Stimulated activated naive CD8-positive, alpha-beta T cell treated with anti-CD3 and anti-CD28 coated beads, Interleukin-15, Interleukin-2, amounts not matched to agents 100 ng/mL and 50 ng/mL, for 24 hours (primary cell): Measurements from ENCODE around the gene NECTIN4.
"Not testable (repeated sequence)": the region's sequence is repeated elsewhere in the genome, so short reads cannot be mapped to it uniquely, and the experiment has no call there.

Source experiments
- H3K27ac Mint-ChIP-seq: one replicate; pipeline ENCODE4 v1.8.0; 2021; ENCODE audit warnings: mild to moderate bottlenecking, mixed read lengths
- H3K27me3 Mint-ChIP-seq: one replicate; pipeline ENCODE4 v1.8.0; 2021; ENCODE audit warnings: mixed read lengths
- H3K36me3 Mint-ChIP-seq: one replicate; pipeline ENCODE4 v1.8.0; 2021; ENCODE audit warnings: low read depth, mixed read lengths
- H3K4me1 Mint-ChIP-seq: one replicate; pipeline ENCODE4 v1.8.0; 2021; ENCODE audit warnings: low read depth, mixed read lengths
- H3K4me3 Mint-ChIP-seq: one replicate; pipeline ENCODE4 v1.8.0; 2021; ENCODE audit warnings: mild to moderate bottlenecking, mixed read lengths
- H3K9me3 Mint-ChIP-seq: one replicate; pipeline ENCODE4 v1.8.0; 2021; ENCODE audit warnings: mixed read lengths

NECTIN4 gene

DNA sequence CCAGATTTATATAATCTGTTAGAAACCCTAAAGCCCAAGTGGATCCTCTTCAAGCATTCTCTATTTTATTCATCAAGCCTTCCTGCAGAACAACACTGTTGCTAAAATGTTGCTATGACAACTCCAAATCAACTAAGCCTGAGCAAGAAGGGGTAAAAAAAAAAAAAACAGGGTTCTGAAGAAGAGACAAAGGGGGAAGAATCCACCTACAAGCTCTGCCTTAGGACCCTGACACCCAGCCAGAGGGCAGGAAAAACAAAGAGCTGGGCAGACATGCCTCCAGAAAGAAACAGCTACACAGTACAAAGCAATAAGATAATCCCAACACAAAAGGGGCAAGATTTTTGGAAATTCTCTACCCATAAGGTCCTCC, 44.8 kb downstream of the NECTIN4 start:
- Mint-ChIP-seq H3K4me3 (peak overlapping the region; percentile 88), H3K9me3 (no peaks in the 10 kb centered on the region), H3K27ac (peak overlapping the region; percentile 96), H3K4me1 (peaks cover 51% of the 10 kb centered on the region), H3K27me3 (no peaks in the 10 kb centered on the region), H3K36me3 (peaks cover 65% of the 10 kb centered on the region)

DNA sequence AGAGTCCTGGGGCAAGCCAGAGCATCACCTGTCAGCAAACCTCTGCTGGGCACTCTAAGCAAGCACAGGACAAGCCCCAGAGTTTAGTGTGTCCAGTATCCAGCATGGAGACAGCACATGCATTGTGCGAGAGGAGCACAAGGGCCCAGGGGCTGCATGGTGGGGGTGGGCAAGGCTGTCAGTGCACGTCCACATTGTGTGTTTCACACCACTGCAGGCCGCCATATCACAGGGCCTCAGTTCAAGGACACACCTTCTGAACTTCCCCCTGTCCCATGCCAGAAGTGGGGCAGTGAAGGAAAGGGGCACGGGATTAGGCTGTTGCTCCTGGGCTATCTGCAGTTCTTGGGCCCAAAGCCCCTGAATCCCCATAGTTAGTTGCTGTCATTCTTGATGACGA, 49.8 kb downstream of the NECTIN4 start:
- Mint-ChIP-seq H3K9me3 (no peaks in the 10 kb centered on the region), H3K4me1 (peaks cover 63% of the 10 kb centered on the region), H3K4me3 (peak overlapping the region; percentile 88), H3K27me3 (no peaks in the 10 kb centered on the region), H3K27ac (peak overlapping the region; percentile 86), H3K36me3 (peaks cover 49% of the 10 kb centered on the region)

DNA sequence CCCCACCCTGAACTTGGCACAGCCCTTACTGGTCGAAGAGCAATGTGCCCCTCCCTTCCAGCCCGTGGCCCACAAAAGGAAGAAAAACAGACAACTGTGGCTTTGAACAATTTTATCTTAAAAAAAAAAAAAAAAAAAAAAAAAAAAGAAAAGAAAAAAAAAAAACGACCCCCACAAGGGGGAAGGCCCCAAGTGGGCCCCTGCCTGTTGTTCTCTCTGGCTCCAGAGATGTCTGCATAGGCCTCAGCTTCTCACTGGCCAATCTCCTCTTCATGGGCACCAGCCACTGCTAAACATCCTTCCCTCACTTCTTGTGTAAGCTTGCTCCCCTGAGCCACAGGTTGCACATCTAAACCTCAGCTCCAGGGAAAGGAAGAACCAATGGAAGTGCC, 50.2 kb downstream of the NECTIN4 start:
- H3K9me3 Mint-ChIP-seq, result no peaks in the 10 kb centered on the region
- H3K4me3 Mint-ChIP-seq, result peak overlapping the region; percentile 88
- peaks cover 49% of the 10 kb centered on the region for H3K36me3 Mint-ChIP-seq
- H3K27ac Mint-ChIP-seq, result peak overlapping the region; percentile 89
- H3K27me3 Mint-ChIP-seq, result no peaks in the 10 kb centered on the region
- H3K4me1 Mint-ChIP-seq, result peaks cover 62% of the 10 kb centered on the region

DNA sequence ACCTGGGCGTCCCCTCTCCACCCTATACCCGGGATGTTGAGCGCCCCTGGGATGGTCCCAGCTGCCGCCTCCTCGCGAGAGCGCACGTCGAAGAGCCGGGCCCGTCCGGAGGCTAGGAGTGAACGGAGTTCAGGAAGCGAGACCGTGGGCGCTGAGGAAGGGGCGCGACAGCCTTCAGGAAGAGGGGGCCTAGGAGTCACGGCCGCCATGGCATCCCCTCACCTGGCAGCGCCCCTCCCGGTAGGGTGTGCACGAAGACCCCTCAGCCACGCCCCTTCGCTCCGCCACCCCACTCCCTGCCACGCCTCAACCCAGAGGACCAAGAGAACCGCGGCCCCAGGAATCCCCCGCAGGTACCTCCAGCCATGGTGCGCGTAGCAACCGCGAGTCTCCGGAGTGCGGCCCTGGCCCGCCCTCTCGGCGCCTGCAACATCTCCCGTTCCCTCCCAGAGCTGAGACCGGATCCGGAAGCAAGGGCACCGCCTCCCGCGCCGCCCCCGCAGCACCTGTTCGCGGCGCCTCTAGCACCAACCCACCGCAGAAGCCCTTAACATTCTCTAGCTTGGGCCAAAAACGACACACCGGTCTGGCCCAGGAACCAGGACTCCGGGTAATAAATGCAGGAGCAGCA, 50.7 kb downstream of the NECTIN4 start, which contains the start of gene TSTD1:
Gene TSTD1 (minus strand): TSS at position 442 of the 631 bp plus-strand sequence. CDS start 75 bp downstream, at position 367.
- Mint-ChIP-seq H3K27me3 (no peaks in the 10 kb centered on the region), H3K4me3 (peak within 1 kb of the TSS; percentile 88), H3K36me3 (peaks cover 49% of the 10 kb centered on the region), H3K27ac (peak within 1 kb of the TSS; percentile 89), H3K4me1 (peaks cover 64% of the 10 kb centered on the region), H3K9me3 (no peaks in the 10 kb centered on the region)

DNA sequence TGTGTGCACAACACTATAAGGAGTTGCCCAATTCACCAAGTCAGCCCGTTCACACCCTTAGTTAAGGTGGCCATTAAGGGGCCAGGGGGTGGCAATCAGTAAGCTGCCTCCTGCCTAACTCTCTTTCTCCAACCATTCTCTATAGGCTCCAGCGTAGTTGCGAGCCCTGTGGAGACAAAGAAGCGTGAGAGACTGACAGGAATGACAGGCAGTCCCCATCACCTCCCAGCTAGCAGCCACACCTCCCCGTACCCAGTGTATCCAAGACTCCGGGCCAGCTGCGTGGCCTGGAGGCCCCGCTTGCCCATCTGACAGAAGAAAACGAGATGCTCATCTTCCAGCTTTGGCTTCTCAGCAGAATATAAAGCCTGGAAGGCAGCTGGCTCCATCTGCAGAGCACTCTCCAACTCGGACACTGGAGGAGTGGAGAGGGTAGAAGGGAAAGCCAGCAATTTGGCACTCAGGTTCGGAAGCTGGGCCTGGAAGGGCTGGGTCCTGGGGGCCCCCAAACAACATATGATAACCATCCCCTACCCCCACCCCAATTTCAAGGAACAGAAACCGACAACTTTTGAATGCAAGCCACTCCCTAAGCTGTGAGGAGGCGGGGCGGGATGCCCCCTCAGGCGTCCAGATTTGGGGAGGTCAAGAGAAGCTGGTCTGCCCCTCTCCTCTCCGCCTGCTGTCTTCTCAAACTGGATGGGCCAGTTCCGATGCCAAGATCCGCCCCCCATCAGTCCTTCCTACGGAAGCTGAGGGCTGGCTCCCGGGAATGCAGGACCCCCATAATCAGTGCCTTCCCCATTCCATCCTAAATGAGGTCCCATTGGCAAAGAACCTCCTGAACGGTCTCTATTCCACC, 51.5 kb downstream of the NECTIN4 start:
- Mint-ChIP-seq H3K9me3 (no peaks in the 10 kb centered on the region), H3K36me3 (peaks cover 50% of the 10 kb centered on the region), H3K27me3 (no peaks in the 10 kb centered on the region), H3K27ac (peak overlapping the region; percentile 89), H3K4me1 (peaks cover 72% of the 10 kb centered on the region), H3K4me3 (peak overlapping the region; percentile 88)

DNA sequence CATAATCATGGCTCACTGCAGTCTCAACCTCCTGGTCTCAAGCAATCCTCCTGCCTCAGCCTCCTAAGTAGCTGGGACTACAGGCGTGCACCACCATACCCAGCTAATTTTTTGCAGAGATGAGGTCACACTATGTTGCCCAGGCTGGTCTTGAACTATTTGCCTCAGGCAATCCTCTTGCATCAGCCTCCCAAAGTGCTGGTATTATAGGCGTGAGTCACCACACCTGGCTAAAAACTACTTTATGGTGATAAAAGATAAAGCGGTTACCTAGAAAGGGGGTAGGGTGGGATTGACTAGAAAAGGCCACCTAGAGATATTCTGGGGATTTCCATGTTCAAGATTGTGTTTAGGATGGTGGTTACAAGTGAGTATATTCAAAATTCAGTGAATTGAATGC, 55.6 kb downstream of the NECTIN4 start:
- no peaks in the 10 kb centered on the region for H3K9me3 Mint-ChIP-seq
- peaks cover 34% of the 10 kb centered on the region for H3K36me3 Mint-ChIP-seq
- no peak overlapping the region for H3K4me3 Mint-ChIP-seq
- peak overlapping the region; percentile 49 for H3K27ac Mint-ChIP-seq
- no peaks in the 10 kb centered on the region for H3K27me3 Mint-ChIP-seq
- peaks cover 65% of the 10 kb centered on the region for H3K4me1 Mint-ChIP-seq

DNA sequence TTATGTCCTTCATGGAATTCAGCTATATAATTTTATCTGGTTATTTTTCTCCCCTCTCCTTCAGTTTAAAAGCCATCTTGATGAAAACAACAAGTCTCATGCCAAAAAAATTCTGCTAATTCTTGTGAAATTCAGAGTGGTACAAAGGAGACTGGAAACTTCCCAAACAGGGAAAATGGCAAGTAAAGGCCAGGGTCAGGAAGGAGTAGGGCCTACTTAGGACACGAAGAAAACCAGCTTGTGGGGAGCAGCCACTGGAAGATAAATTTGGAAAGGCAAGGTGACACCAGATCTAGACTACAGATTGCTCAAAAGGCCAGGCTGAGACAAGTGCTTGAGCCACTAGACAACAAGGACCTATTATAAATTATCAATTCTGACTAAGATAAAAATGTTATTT, 56.9 kb downstream of the NECTIN4 start:
- Mint-ChIP-seq H3K9me3 (no peaks in the 10 kb centered on the region), H3K4me3 (peak overlapping the region; percentile 50), H3K36me3 (peaks cover 40% of the 10 kb centered on the region)

DNA sequence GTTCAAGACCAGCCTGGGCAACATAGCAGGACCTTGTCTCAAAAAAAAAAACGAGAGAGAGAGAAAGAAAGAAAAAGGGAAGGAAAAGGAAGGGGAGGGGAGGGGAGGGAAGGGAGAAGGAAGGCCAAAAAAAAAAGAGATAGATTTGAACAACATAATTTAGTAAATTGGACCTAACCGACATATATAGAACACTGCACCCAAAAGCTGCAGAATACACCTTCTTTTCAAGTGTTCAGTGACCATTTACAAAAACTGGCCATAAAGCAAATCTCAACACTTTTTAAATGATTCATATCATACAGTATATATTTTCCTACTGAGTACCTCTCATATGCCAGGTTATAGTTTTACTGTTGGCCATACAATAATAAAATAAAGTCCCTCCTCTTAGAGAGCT, 57.5 kb downstream of the NECTIN4 start:
- Mint-ChIP-seq H3K4me3 (no peak overlapping the region), H3K4me1 (peaks cover 55% of the 10 kb centered on the region), H3K27me3 (no peaks in the 10 kb centered on the region), H3K9me3 (peaks cover 4% of the 10 kb centered on the region), H3K27ac (no peak overlapping the region), H3K36me3 (peaks cover 42% of the 10 kb centered on the region)

More for the DNA sequence above, 56.9 kb downstream of the NECTIN4 start:
- Mint-ChIP-seq H3K27ac (peak overlapping the region; percentile 81), H3K27me3 (no peaks in the 10 kb centered on the region), H3K4me1 (peaks cover 55% of the 10 kb centered on the region)

DNA sequence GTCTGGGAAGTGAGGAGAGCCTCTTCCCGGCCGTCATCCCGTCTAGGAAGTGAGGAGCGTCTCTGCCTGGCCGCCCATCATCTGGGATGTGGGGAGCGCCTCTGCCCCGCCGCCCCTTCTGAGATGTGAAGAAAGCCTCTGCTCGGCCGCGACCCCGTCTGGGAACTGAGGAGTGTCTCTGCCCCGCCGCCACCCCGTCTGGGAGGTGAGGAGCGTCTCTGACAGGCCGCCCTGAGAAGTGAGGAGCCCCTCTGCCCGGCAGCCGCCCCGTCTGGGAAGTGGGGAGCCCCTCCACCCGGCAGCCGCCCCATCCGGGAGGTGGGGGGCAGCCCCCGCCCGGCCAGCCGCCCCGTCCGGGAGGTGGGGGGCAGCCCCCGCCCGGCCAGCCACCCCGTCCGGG, 59.9 kb downstream of the NECTIN4 start:
- Mint-ChIP-seq H3K4me1 (peaks cover 40% of the 10 kb centered on the region), H3K36me3 (peaks cover 41% of the 10 kb centered on the region)
- H3K9me3 Mint-ChIP-seq, H3K27me3 Mint-ChIP-seq, H3K4me3 Mint-ChIP-seq, H3K27ac Mint-ChIP-seq: not testable (repeated sequence)

DNA sequence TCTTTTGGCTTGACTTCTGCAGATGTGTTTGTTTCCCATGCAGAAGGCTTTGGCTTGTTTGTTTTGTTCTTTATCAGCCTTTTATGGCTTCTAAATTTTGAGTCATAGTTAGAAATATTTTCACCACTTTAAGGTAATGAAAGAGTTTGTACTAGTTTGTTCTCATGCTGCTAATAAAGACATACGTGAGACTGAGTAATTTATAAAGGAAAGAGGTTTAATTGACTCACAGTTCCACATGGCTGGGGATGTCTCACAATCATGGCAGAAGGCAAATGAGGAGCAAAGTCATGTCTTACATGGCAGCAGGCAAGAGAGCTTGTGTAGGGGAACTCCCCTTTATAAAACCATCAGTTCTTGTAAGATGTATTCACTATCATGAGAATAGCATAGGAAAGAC, 62.4 kb downstream of the NECTIN4 start:
- H3K27me3 Mint-ChIP-seq, H3K9me3 Mint-ChIP-seq, H3K4me3 Mint-ChIP-seq: not testable (repeated sequence)
- H3K4me1 Mint-ChIP-seq, result peaks cover 22% of the 10 kb centered on the region
- peaks cover 36% of the 10 kb centered on the region for H3K36me3 Mint-ChIP-seq
- H3K27ac Mint-ChIP-seq, result peak overlapping the region; percentile 50

DNA sequence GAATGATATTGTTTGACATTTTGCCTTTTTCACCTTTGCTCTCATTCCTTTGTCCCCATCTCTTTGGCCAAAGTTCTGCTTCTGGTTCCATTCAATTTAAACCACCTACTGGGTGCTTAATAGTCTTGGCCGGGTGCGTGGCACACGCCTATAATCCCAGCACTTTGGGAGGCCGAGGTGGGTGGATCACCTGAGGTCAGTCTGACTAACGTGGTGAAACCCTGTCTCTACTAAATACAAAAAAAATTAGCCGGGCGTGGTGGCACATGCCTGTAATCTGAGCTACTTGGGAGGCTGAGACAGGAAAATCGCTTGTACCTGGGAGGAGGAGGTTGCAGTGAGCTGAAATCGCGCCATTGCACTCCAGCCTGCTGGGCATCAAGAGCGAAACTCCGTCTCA, 66.9 kb downstream of the NECTIN4 start:
- H3K27me3 Mint-ChIP-seq, H3K4me3 Mint-ChIP-seq, H3K9me3 Mint-ChIP-seq, H3K27ac Mint-ChIP-seq: not testable (repeated sequence)
- Mint-ChIP-seq H3K36me3 (peaks cover 17% of the 10 kb centered on the region), H3K4me1 (peaks cover 55% of the 10 kb centered on the region)

DNA sequence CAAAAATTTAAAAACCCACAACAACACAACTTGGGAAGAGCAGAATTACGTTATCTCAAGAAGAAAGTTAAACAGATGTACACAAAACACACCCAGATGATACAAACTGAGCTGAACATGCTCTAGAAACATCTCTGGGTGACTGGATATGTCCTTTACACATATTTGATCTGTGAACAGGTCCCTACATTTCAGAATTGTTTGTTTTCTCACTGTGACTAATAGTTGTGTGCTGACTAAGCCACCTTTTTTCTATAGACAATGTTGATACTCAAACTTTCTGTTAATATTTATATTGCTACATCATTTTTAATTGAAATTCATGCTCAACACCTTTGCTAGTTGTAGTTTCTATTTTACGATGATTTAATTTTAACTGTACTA, 67.4 kb downstream of the NECTIN4 start:
- Mint-ChIP-seq H3K4me3 (peak overlapping the region; percentile 88), H3K27ac (no peak overlapping the region), H3K36me3 (peaks cover 12% of the 10 kb centered on the region), H3K27me3 (no peaks in the 10 kb centered on the region), H3K9me3 (peaks cover 3% of the 10 kb centered on the region), H3K4me1 (peaks cover 53% of the 10 kb centered on the region)

DNA sequence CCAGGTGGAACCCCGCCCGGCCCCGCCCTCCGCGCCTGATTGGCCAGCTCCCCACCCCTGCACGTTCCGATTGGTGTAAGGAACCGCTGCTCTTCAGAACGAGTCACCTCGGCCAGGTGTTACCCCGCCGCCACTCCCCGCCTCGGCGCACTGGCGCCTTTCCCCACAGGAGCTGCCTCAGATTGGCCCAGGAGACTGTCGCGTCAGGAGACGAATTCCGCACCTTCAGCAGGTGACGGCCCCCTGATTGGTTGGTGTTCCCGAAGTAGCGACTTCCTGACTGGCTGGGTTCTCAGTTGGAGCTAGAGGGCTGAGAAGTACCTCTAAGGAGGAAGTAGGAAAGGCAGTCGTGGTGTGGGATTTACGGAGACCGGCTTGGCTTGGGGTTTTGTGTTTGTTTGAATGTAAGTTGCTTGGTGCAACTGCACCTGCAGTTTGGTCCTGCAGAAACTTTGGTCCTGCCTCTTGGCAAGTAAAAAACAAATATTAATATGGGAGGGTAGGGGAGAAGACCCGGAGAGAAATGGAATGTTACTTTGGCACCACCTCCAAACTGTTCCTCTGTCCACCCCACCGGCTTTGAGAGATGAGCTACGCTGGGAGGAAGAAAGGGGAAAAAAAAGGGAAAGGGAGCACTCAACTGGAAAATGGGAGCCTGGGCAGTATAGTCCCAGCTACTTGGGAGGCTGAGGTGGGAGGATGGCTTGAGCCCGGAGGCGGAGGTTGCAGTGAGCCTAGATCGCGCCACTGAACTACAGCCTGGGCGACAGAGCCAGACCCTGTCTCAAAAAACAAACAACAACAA, 68.0 kb downstream of the NECTIN4 start:
- H3K9me3 Mint-ChIP-seq, result no peaks in the 10 kb centered on the region
- peak overlapping the region; percentile 88 for H3K4me3 Mint-ChIP-seq
- H3K27me3 Mint-ChIP-seq, result no peaks in the 10 kb centered on the region
- peak overlapping the region; percentile 32 for H3K27ac Mint-ChIP-seq
- H3K4me1 Mint-ChIP-seq, result peaks cover 54% of the 10 kb centered on the region
- peaks cover 8% of the 10 kb centered on the region for H3K36me3 Mint-ChIP-seq
